Dermis microvascular lymphatic vessel endothelial cell (primary cell): ENCODE data around the gene HACD2. TPM values are rescaled to one million over a fixed set of nuclear protein-coding genes. Genes with fewer than 3 reads are reported as not detected.

Source experiments
- DNase-seq, 2 donors: peaks; one replicate each; pipeline versions ENCODE4 v3.0.0 to v3.0.0-alpha.2; 2010; ENCODE audit warnings: low read depth in 2 of 2
- total RNA-seq: library from RNA; depleted of rRNA; stranded (reverse); fragments of >200 nt; gene quantifications from 2 replicates; pipeline ENCODE4 v1.2.1, GENCODE V29; 2014

HACD2 gene
- total RNA-seq, 1 donor from 2014 or later, result 21.3 TPM

DNA sequence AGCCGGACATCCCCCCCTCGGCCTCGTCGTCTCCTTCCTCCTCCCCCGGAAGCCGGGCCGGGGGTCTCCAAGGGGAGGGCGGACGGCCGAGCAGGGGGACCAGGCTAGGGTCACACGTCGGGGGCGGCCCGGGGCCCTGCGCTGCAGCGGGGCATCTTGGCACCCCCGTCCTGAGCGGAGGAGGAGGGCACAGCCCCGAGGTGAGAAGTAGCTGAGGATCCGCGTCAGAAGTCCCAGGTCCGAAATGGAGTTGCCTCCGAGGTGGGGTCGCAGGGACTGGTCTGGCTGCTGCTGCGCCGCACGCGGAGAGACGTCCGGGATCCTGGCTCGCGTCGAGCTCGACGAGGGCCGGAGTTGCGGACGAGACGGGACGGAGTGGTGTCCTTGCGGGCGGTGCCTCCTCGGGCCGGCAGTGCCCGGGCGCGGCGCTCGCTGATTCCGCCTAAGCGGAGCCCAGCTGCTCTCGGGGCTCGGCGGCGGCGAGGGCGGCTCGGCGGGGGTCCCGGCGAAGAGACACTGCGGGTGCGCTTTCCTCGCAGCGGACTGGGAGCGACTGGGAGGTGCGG lies 136.2 kb downstream of the HACD2 start, which contains the start of gene ADCY5:
TSS of gene ADCY5 (minus strand) at position 555 of the 566 bp plus-strand sequence. CDS start at position 10, 545 bp downstream.
- DNase-seq, result peak in 1 of 2 donors; percentile 11

DNA sequence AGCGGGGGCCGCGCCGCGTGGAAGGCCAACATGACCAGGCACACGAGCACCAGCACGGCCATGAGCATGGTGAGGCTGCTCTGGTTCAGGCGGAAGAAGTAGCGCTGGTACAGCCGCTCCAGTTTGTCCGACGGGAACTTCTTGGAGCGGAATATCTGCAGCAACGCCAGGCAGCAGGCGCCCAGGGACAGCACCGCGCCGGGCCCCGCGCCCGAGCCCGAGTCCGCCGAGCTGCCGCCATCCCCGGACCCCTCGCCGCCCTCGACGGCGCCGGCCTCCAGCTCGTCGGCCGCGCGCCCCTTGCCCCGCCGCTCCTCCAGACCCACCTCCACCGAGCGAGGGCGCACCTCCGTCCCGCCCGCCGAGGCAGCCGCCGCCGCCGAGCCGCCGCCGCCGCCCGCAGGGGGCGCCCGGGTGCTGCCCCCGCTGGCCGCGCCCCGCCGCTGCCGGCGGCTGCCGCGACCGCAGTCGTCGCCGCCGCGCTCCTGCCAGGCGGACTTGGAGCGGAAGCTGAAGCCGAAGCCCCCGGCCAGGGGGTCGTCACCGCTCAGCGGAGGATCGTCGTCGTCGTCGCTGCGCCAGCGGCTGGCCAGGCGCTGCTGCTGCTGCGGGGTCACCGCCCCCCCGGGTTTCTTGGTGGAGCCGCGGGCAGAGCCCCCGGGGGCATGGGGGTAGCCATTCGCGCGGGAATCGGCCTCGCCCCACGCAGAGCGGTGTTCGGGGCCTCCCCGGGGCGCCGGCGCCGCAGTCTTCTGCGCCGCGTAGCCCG lies 136.9 kb downstream of the HACD2 start:
- DNase-seq, result peak in 1 of 2 donors; percentile 19

DNA sequence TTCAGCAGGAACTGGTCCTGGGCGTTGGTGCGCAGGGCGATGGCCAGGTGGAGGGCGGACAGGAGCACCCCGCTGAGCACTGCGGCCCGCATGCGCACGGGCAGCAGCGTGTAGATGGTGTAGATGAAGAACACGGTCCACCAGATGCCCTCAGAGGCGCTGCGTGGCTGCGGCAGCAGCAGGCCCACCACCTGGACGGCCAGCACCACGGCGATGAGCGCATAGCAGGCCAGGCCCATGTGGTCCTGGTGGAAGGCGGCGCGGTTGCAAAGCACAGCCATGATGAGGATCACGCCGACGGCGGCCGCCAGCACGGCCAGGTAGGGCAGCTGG lies 137.5 kb downstream of the HACD2 start:
- no peak for DNase-seq

DNA sequence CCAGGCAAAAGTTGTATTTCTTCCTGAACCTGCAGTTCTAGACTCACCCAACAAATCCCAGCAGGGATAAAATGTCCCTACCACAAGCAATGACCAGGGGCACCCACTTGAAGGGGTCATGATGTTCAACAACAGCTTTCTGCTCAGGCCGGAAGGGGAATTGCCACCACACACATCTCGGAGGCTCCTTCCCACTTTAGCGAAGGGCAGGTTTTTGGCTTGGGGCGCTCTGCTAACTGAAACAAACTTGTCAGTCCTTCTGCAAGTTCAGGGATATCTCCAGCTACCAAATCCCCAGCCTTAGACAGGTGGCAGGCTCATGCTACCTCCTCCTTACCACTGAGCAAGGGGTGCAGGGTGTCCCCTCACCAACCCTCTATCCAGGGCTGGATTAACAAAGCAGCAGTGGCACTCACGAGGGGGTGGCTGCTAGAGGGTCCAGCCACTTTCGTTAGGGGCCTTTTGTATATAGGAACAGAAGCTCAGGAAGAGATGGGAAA lies 138.2 kb downstream of the HACD2 start:
- no peak for DNase-seq

DNA sequence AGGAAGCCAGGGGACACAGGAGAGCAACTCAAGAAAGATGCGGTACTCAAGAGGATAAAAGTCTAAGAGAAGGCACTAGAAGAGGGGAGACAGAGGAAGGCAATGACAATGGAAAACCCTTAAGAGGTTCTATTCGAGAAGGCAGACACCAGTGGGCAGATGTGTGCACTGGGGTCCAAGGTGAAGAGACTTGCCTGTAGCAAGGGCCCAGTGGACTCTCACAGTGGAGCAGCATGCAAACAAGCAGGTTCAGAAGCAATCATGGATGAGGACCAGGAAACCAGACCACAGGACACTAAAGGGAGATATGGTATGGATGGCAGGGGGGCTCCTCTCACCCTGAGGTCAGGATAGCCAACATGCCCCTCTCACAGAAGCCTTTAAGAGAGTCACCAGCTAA lies 138.6 kb downstream of the HACD2 start:
- DNase-seq, result no peak

DNA sequence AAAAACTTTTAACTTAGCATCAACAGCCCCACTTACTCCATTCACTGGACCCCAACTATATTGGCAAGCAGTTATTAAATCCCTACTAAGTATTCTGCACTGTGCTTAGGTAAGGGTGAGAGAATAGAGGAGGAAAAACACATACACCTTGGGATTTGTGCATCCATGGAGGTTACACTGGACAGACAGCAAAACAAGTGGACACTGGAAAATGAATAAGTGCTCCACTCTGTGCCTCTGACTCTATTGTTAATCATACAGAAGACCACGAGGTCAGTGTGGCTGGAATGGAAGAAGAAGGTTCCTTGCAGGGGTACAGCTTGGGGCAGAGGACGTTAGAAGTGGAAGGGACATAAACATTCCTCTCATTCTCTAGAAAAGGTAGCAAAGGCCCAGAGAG lies 139.2 kb downstream of the HACD2 start:
- no peak for DNase-seq

DNA sequence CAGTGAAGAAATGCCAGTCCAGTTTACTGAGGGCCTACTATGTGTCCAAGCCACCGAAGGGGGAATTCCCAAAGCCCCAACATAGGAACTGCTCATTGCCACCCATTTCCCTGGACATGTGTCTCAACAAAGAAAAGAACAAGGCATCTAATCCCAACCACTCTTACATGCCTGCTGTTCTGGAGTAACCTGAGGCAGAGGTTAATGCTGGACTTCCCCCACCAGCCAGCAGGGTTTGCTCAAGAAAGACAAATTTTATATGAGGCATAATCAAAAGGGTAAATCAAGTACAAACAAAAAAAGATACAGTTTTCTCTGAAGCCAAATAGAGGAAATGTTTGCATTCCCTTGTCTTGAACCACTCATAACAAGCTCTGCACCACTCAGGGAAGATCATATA lies 140.1 kb downstream of the HACD2 start:
- DNase-seq, result no peak

DNA sequence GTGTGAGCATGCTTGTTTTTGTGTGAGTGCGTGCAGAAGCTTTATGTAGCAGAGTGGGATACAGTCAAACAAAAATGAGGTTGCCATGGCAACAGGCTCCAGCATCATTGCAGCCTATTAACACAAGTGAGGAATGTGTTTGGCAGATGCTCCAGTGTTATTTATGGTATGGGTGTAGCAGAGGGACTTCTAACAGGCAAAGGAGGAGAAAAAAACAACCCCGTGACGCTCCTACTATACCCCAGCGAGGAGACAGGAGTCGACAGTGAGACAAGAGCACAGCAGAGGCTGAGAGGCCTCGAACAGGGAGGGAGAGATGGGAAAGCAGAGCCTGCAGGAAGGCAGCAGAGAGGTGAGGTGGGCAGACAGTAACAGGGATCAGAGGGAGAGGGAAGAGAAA lies 140.8 kb downstream of the HACD2 start:
- DNase-seq, result no peak

DNA sequence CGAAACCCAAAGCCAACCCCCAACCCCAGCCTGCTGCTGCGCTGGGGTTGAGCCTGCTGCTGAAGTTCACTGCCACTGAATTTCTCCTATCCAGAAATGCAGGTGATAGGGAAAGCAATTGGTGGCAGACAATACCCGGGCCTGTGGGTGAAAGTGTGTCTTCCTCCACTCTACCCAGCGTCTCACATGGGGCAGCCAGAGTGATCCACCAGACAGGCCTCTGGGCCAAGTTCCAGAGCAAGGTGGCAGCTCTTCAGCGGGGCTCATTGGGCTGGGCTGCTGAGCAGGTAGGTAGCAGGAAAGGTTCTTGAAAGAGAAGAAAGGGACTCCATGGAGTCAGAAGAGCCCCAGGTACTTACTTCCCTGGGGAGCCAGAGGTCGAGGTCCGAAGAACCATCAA lies 141.9 kb downstream of the HACD2 start:
- DNase-seq, result no peak

DNA sequence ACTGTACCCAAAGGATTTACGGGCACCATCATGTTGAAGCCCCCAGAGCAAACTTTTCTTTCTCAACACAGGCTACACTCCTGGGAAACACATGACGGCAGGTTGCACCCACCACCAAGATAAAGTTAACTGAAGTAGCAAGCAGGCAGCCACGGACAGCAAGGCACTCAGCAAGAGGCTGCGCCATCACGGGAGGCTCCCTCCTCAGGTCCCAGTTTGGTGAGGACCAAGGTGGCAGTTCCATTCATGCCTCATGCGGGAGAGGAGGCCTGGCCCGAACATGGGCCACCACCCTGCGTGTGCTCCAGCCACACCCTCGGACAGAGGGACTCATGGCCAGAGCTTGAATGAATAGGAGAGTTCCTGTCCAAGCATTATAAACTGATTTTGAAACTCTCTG lies 142.7 kb downstream of the HACD2 start:
- no peak for DNase-seq

Other genes starting within 250 kb of the HACD2 start
- gene ADCY5, start 136.0 kb downstream of the HACD2 start, total RNA-seq, result under 0.01 and 0.25 TPM in 2 replicates